Smooth muscle cell (in vitro differentiated cells): ENCODE results near the gene POP7. TPM values are rescaled to one million over a fixed set of nuclear protein-coding genes. Genes with fewer than 3 reads are reported as not detected.
"Not testable (repeated sequence)": the region's sequence is repeated elsewhere in the genome, so short reads cannot be mapped to it uniquely, and the experiment has no call there.

ENCODE experiments used
- DNase-seq: peaks from one replicate; lab custom pipeline; 2025; ENCODE audit not compliant: unreplicated experiment; lab: John Stamatoyannopoulos, UW
- H2AFZ ChIP-seq: fragments of 200-600 bp; sonication (generic); 2 replicates; pipeline ENCODE4 v1.6.0; 2016; ENCODE audit warnings: antibody characterized with exemption, low read depth, mild to moderate bottlenecking
- H3F3A ChIP-seq: fragments of 200-600 bp; sonication (generic); 2 replicates; pipeline ENCODE4 v1.6.0; 2017; ENCODE audit warnings: antibody characterized with exemption, low read depth
- H3K27ac ChIP-seq: fragments of 200-600 bp; sonication (generic); 2 replicates; pipeline ENCODE4 v1.5.1; 2016; ENCODE audit warnings: low read depth, mild to moderate bottlenecking
- H3K27me3 ChIP-seq: fragments of 200-600 bp; sonication (generic); 2 replicates; pipeline ENCODE4 v1.6.1; 2016; ENCODE audit warnings: low read depth, mild to moderate bottlenecking
- H3K36me3 ChIP-seq: fragments of 200-600 bp; sonication (generic); 2 replicates; pipeline ENCODE4 v1.5.1; 2016; ENCODE audit warnings: low read depth
- H3K4me1 ChIP-seq: fragments of 200-600 bp; sonication (generic); 2 replicates; pipeline ENCODE4 v1.5.1; 2016; ENCODE audit warnings: low read depth
- H3K4me2 ChIP-seq: fragments of 200-600 bp; sonication (generic); 2 replicates; pipeline ENCODE4 v1.6.0; 2016; ENCODE audit warnings: mild to moderate bottlenecking
- H3K4me3 ChIP-seq: fragments of 200-600 bp; sonication (generic); 2 replicates; pipeline ENCODE4 v1.5.1; 2016; ENCODE audit warnings: mild to moderate bottlenecking
- H3K79me2 ChIP-seq: fragments of 200-600 bp; sonication (generic); 2 replicates; pipeline ENCODE4 v1.6.0; 2016; ENCODE audit warnings: low read depth, mild to moderate bottlenecking
- H3K9ac ChIP-seq: fragments of 200-600 bp; sonication (generic); 2 replicates; pipeline ENCODE4 v1.6.0; 2016; ENCODE audit warnings: low read depth
- H3K9me3 ChIP-seq: fragments of 200-600 bp; sonication (generic); replicated peaks from 2 replicates; pipeline ENCODE4 v1.5.1; 2016; ENCODE audit warnings: low read depth
- H4K20me1 ChIP-seq: fragments of 200-600 bp; sonication (generic); 2 replicates; pipeline ENCODE4 v1.6.0; 2016; ENCODE audit warnings: low read depth
- WGBS: methylation state at CpG from one replicate; pipeline ENCODE4 v1.1.7; 2016; ENCODE audit warnings: low lambda C conversion rate; 5-methylcytosine and 5-hydroxymethylcytosine counted together
- polyA plus RNA-seq: library from polyadenylated mRNA; unstranded; fragments of >200 nt; fragmentation: Nextera tagmentation; extraction: Ambion mirVana; gene quantifications from 2 replicates; pipeline ENCODE4 v1.2.1, GENCODE V29; 2016
- total RNA-seq: library from RNA; depleted of rRNA; stranded (reverse); fragments of >200 nt; gene quantifications from 2 replicates; pipeline ENCODE4 v1.2.3, GENCODE V29; 2014
- TF ChIP-seq, protein P1 (sequence below): fragments of 200-600 bp; sonication (generic); IDR thresholded peaks from 2 replicates; pipeline ENCODE4 v1.5.1; 2017; ENCODE audit warnings: borderline replicate concordance, mild to moderate bottlenecking, antibody characterized with exemption; ENCODE audit not compliant: insufficient read depth, poor library complexity, severe bottlenecking

The POP7 gene
- total and polyA plus RNA-seq, 2 experiments from 2014 or later, result 19.5 to 58.7 TPM

DNA sequence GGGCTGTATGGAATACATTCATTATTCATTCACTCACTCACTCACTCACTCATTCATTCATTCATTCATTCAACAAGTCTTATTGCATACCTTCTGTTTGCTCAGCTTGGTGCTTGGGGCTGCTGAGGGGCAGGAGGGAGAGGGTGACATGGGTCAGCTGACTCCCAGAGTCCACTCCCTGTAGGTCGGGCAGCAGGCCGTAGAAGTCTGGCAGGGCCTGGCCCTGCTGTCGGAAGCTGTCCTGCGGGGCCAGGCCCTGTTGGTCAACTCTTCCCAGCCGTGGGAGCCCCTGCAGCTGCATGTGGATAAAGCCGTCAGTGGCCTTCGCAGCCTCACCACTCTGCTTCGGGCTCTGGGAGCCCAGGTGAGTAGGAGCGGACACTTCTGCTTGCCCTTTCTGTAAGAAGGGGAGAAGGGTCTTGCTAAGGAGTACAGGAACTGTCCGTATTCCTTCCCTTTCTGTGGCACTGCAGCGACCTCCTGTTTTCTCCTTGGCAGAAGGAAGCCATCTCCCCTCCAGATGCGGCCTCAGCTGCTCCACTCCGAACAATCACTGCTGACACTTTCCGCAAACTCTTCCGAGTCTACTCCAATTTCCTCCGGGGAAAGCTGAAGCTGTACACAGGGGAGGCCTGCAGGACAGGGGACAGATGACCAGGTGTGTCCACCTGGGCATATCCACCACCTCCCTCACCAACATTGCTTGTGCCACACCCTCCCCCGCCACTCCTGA lies 16.7 kb downstream of the POP7 start:
- Histone ChIP-seq H3K36me3 (no peaks in the 10 kb centered on the region), H3F3A (peaks cover 3% of the 10 kb centered on the region), H2AFZ (no peak overlapping the region), H3K4me1 (peaks cover 11% of the 10 kb centered on the region), H3K4me3 (no peak overlapping the region), H4K20me1 (no peaks in the 10 kb centered on the region), H3K9me3 (no peaks in the 10 kb centered on the region), H3K79me2 (no peaks in the 10 kb centered on the region), H3K9ac (no peak overlapping the region), H3K27me3 (peaks cover 49% of the 10 kb centered on the region), H3K4me2 (no peak overlapping the region), H3K27ac (no peak overlapping the region)
- 90% methylated on average over 17 of the region's 17 CpGs for WGBS
- DNase-seq, result no peak
- TF ChIP-seq, protein P1, sequence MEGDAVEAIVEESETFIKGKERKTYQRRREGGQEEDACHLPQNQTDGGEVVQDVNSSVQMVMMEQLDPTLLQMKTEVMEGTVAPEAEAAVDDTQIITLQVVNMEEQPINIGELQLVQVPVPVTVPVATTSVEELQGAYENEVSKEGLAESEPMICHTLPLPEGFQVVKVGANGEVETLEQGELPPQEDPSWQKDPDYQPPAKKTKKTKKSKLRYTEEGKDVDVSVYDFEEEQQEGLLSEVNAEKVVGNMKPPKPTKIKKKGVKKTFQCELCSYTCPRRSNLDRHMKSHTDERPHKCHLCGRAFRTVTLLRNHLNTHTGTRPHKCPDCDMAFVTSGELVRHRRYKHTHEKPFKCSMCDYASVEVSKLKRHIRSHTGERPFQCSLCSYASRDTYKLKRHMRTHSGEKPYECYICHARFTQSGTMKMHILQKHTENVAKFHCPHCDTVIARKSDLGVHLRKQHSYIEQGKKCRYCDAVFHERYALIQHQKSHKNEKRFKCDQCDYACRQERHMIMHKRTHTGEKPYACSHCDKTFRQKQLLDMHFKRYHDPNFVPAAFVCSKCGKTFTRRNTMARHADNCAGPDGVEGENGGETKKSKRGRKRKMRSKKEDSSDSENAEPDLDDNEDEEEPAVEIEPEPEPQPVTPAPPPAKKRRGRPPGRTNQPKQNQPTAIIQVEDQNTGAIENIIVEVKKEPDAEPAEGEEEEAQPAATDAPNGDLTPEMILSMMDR, result no peak

GRCh38 chr7:100723732-100724275 lies 17.9 kb downstream of the POP7 start:
- Histone ChIP-seq H3K27me3 (peaks cover 51% of the 10 kb centered on the region), H3K4me1 (peaks cover 11% of the 10 kb centered on the region), H3K9me3 (no peaks in the 10 kb centered on the region), H3K9ac (no peak overlapping the region), H3K4me2 (no peak overlapping the region), H3K36me3 (no peaks in the 10 kb centered on the region), H4K20me1 (no peaks in the 10 kb centered on the region), H3K27ac (no peak overlapping the region), H3K4me3 (no peak overlapping the region), H3K79me2 (no peaks in the 10 kb centered on the region), H2AFZ (no peak overlapping the region), H3F3A (peaks cover 3% of the 10 kb centered on the region)
- TF ChIP-seq, protein P1, result no peak
- WGBS, result 89% methylated on average over 16 of the region's 16 CpGs
- no peak for DNase-seq

- H3K9ac ChIP-seq, H3K4me2 ChIP-seq, H2AFZ ChIP-seq, H4K20me1 ChIP-seq, H3K9me3 ChIP-seq, H3K4me3 ChIP-seq, H3K79me2 ChIP-seq, H3K27ac ChIP-seq, H3K36me3 ChIP-seq, H3F3A ChIP-seq, DNase-seq: not testable (repeated sequence)
- 100% methylated on average over 2 of the region's 2 CpGs for WGBS
- H3K4me1 ChIP-seq, result peaks cover 11% of the 10 kb centered on the region
- peaks cover 50% of the 10 kb centered on the region for H3K27me3 ChIP-seq
Observed at GRCh38 chr7:100724364-100724763, 18.4 kb downstream of the POP7 start.

DNA sequence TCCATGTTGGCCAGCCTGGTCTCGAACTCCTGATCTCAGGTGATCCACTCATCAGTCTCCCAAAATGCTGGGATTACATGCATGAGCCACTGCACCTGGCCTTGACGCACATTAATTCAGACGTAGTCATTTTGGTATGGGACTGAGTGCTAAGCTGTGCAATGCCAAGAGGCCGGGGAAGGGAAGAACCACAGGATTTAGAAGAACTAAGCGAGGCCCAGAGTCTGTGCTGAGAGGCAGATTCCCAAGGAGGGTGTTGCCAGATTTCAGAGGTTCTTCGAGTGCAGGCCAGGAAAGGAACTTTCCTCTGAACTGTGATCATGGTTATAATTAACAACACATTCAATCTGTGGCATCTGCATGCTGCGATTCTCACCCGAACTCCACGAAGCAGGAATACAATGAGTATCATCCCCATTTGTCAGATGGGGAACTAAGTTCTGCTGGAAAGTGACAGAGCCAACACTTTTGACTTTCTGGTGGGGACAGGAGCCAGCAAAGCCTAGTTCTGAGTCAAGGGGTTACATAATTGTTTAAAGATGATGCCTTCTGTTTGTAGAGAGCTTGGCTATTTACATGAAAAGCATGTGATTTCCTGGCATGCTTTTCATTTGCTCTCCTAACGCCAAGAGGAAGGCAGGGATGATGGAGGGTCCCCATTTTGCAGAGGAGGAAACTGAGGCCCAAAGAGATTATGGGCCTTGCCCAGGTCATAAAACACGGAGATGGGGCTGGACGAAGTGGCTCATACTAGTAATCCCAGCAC lies 21.3 kb downstream of the POP7 start:
- no peak overlapping the region for H3K27ac ChIP-seq
- H3K9me3 ChIP-seq, result no peaks in the 10 kb centered on the region
- no peak overlapping the region for H3K4me3 ChIP-seq

More for the DNA sequence above, 21.3 kb downstream of the POP7 start:
- no peaks in the 10 kb centered on the region for H3K79me2 ChIP-seq
- no peak for DNase-seq
- H3K27me3 ChIP-seq, result peaks cover 22% of the 10 kb centered on the region
- H3K36me3 ChIP-seq, result no peaks in the 10 kb centered on the region
- WGBS, result 64% methylated on average over 12 of the region's 12 CpGs
- H3F3A ChIP-seq, result peaks cover 3% of the 10 kb centered on the region
- TF ChIP-seq, protein P1, result no peak
- H3K4me2 ChIP-seq, result peak overlapping the region; percentile 23
- H3K4me1 ChIP-seq, result peaks cover 3% of the 10 kb centered on the region
- no peak overlapping the region for H2AFZ ChIP-seq
- H4K20me1 ChIP-seq, result no peaks in the 10 kb centered on the region
- H3K9ac ChIP-seq, result no peak overlapping the region
